Mesendoderm (in vitro differentiated cells): ENCODE data around the gene SIRT2.

Experiments
- DNase-seq: peaks from one replicate; pipeline ENCODE4 v3.0.0; 2013
- H2AK5ac ChIP-seq: 2 replicates; pipeline ENCODE4 v1.6.1; 2013; ENCODE audit warnings: low read length, inconsistent platforms
- H2BK120ac ChIP-seq: 2 replicates; pipeline ENCODE4 v1.6.1; 2013; ENCODE audit warnings: low read depth, mild to moderate bottlenecking, low read length, moderate library complexity, mixed read lengths
- H2BK15ac ChIP-seq: replicated peaks from 2 replicates; pipeline ENCODE4 v1.6.1; 2013; ENCODE audit warnings: low read depth, mild to moderate bottlenecking, moderate library complexity
- H2BK5ac ChIP-seq: 2 replicates; pipeline ENCODE4 v1.6.1; 2013; ENCODE audit warnings: low read length, inconsistent platforms
- H3K18ac ChIP-seq: 2 replicates; pipeline ENCODE4 v1.6.1; 2013; ENCODE audit warnings: mild to moderate bottlenecking, low read length, mixed read lengths
- H3K23ac ChIP-seq: one replicate; pipeline ENCODE4 v1.6.1; 2013; ENCODE audit warnings: low read length
- H3K27ac ChIP-seq: 2 replicates; pipeline ENCODE4 v1.5.1; 2013; ENCODE audit warnings: low read depth, mild to moderate bottlenecking, inconsistent platforms, low read length, moderate library complexity
- H3K27me3 ChIP-seq: 2 replicates; pipeline ENCODE4 v1.6.1; 2013; ENCODE audit warnings: low read length, control low read depth, mild to moderate bottlenecking, inconsistent platforms; ENCODE audit not compliant: insufficient read depth, poor library complexity
- H3K36me3 ChIP-seq: 2 replicates; pipeline ENCODE4 v1.6.1; 2013; ENCODE audit warnings: low read length, inconsistent platforms; ENCODE audit not compliant: control insufficient read depth, insufficient read depth
- H3K4ac ChIP-seq: one replicate; pipeline ENCODE4 v1.6.1; 2013; ENCODE audit warnings: low read depth, mild to moderate bottlenecking, low read length, moderate library complexity
- H3K4me1 ChIP-seq: 2 replicates; pipeline ENCODE4 v1.6.1; 2013; ENCODE audit warnings: low read depth, low read length, inconsistent platforms; ENCODE audit not compliant: control insufficient read depth
- H3K4me2 ChIP-seq: 2 replicates; pipeline ENCODE4 v1.6.1; 2013; ENCODE audit warnings: low read length
- H3K4me3 ChIP-seq: 2 replicates; pipeline ENCODE4 v1.5.1; 2013; ENCODE audit warnings: mild to moderate bottlenecking, low read length
- H3K56ac ChIP-seq: one replicate; pipeline ENCODE4 v1.6.1; 2013; ENCODE audit warnings: low read length
- H3K79me1 ChIP-seq: 2 replicates; pipeline ENCODE4 v1.6.1; 2013; ENCODE audit warnings: low read length, inconsistent platforms
- H3K79me2 ChIP-seq: 2 replicates; pipeline ENCODE4 v1.6.1; 2013; ENCODE audit warnings: mild to moderate bottlenecking, low read length; ENCODE audit not compliant: control insufficient read depth, insufficient read depth
- H3K9ac ChIP-seq: 2 replicates; pipeline ENCODE4 v1.6.1; 2013; ENCODE audit warnings: low read length, inconsistent platforms
- H4K5ac ChIP-seq: one replicate; pipeline ENCODE4 v1.6.1; 2013; ENCODE audit warnings: low read length
- H4K8ac ChIP-seq: one replicate; pipeline ENCODE4 v1.6.1; 2013; ENCODE audit warnings: low read depth, mild to moderate bottlenecking, control low read depth, low read length, moderate library complexity
- WGBS: extraction: QIAGEN DNeasy Blood & Tissue Kit; methylation state at CpG from one replicate; pipeline ENCODE4 v1.1.7; 2013; ENCODE audit warnings: low lambda C conversion rate, missing lambda C conversion rate; ENCODE audit not compliant: insufficient coverage; ENCODE audit errors: extremely low coverage; 5-methylcytosine and 5-hydroxymethylcytosine counted together

Gene SIRT2

GRCh38 chr19:38921420-38922274, 22.2 kb upstream of the SIRT2 start:
- DNase-seq = no peak
- H2BK120ac ChIP-seq = no peak overlapping the region
- no peaks in the 10 kb centered on the region for H3K27me3 ChIP-seq
- no peak overlapping the region for H3K23ac ChIP-seq
- no peaks in the 10 kb centered on the region for H3K79me2 ChIP-seq
- WGBS = no CpG with 5 or more reads among the region's 20 CpGs
- H2AK5ac ChIP-seq = no peak overlapping the region
- no peak overlapping the region for H2BK5ac ChIP-seq
- no peak overlapping the region for H4K8ac ChIP-seq
- H3K27ac ChIP-seq = no peak overlapping the region
- no peaks in the 10 kb centered on the region for H3K4me1 ChIP-seq
- no peak overlapping the region for H3K9ac ChIP-seq
- H4K5ac ChIP-seq = no peak overlapping the region
- H3K36me3 ChIP-seq = peaks cover 9% of the 10 kb centered on the region
- H3K79me1 ChIP-seq = no peaks in the 10 kb centered on the region
- H3K4me2 ChIP-seq = no peak overlapping the region
- no peak overlapping the region for H3K4me3 ChIP-seq
- H3K4ac ChIP-seq = no peak overlapping the region
- H3K56ac ChIP-seq = no peak overlapping the region
- no peak overlapping the region for H3K18ac ChIP-seq
- no peak overlapping the region for H2BK15ac ChIP-seq

GRCh38 chr19:38920602-38921419, 21.4 kb upstream of the SIRT2 start:
- WGBS = no CpG with 5 or more reads among the region's 14 CpGs
- Histone ChIP-seq H2AK5ac (no peak overlapping the region), H2BK15ac (no peak overlapping the region), H3K4me2 (no peak overlapping the region), H3K23ac (no peak overlapping the region), H2BK120ac (no peak overlapping the region), H2BK5ac (no peak overlapping the region), H3K79me1 (no peaks in the 10 kb centered on the region), H3K4me3 (no peak overlapping the region), H4K8ac (no peak overlapping the region), H4K5ac (no peak overlapping the region), H3K36me3 (peaks cover 7% of the 10 kb centered on the region), H3K4ac (no peak overlapping the region), H3K56ac (no peak overlapping the region), H3K27ac (no peak overlapping the region), H3K79me2 (no peaks in the 10 kb centered on the region), H3K27me3 (no peaks in the 10 kb centered on the region), H3K9ac (no peak overlapping the region), H3K18ac (no peak overlapping the region), H3K4me1 (no peaks in the 10 kb centered on the region)
- DNase-seq = no peak

- H3K4me1 ChIP-seq = no peaks in the 10 kb centered on the region
- no peak overlapping the region for H2BK15ac ChIP-seq
- H3K18ac ChIP-seq = no peak overlapping the region
- no peaks in the 10 kb centered on the region for H3K27me3 ChIP-seq
- H3K56ac ChIP-seq = no peak overlapping the region
- no peak overlapping the region for H3K4ac ChIP-seq
- H3K23ac ChIP-seq = no peak overlapping the region
- no peak overlapping the region for H3K27ac ChIP-seq
- H3K4me2 ChIP-seq = no peak overlapping the region
- H3K4me3 ChIP-seq = no peak overlapping the region
- H2AK5ac ChIP-seq = no peak overlapping the region
- no peak overlapping the region for H3K9ac ChIP-seq
- DNase-seq = no peak
- no peak overlapping the region for H4K5ac ChIP-seq
- H3K36me3 ChIP-seq = peaks cover 4% of the 10 kb centered on the region
- H3K79me2 ChIP-seq = no peaks in the 10 kb centered on the region
- no peak overlapping the region for H2BK5ac ChIP-seq
- no peaks in the 10 kb centered on the region for H3K79me1 ChIP-seq
- WGBS = no CpG with 5 or more reads among the region's 21 CpGs
- no peak overlapping the region for H2BK120ac ChIP-seq
- no peak overlapping the region for H4K8ac ChIP-seq
Measured at GRCh38 chr19:38919837-38920601, 20.6 kb upstream of the SIRT2 start.

- H3K27ac ChIP-seq = no peak overlapping the region
- no CpG with 5 or more reads among the region's 10 CpGs for WGBS
- H3K79me1 ChIP-seq = no peaks in the 10 kb centered on the region
- no peak overlapping the region for H3K4me3 ChIP-seq
- H2BK5ac ChIP-seq = no peak overlapping the region
- H3K27me3 ChIP-seq = no peaks in the 10 kb centered on the region
- peaks cover 2% of the 10 kb centered on the region for H3K36me3 ChIP-seq
- no peak overlapping the region for H3K18ac ChIP-seq
- DNase-seq = no peak
- H3K79me2 ChIP-seq = no peaks in the 10 kb centered on the region
- H3K4me1 ChIP-seq = no peaks in the 10 kb centered on the region
- no peak overlapping the region for H3K4ac ChIP-seq
- H3K23ac ChIP-seq = no peak overlapping the region
- H2AK5ac ChIP-seq = no peak overlapping the region
- H4K8ac ChIP-seq = no peak overlapping the region
- H3K4me2 ChIP-seq = no peak overlapping the region
- no peak overlapping the region for H2BK15ac ChIP-seq
- no peak overlapping the region for H3K56ac ChIP-seq
- H4K5ac ChIP-seq = no peak overlapping the region
- no peak overlapping the region for H2BK120ac ChIP-seq
- H3K9ac ChIP-seq = no peak overlapping the region
Measured at GRCh38 chr19:38918526-38918925, 19.1 kb upstream of the SIRT2 start.

- Histone ChIP-seq H4K5ac (no peak overlapping the region), H2AK5ac (no peak overlapping the region), H2BK15ac (no peak overlapping the region), H3K27ac (no peak overlapping the region), H3K56ac (no peak overlapping the region), H3K4me1 (no peaks in the 10 kb centered on the region), H3K9ac (no peak overlapping the region), H3K4me3 (no peak overlapping the region), H4K8ac (no peak overlapping the region), H3K18ac (no peak overlapping the region), H2BK120ac (no peak overlapping the region), H3K4ac (no peak overlapping the region), H3K4me2 (no peak overlapping the region), H3K23ac (no peak overlapping the region), H3K27me3 (no peaks in the 10 kb centered on the region), H3K36me3 (peaks cover 2% of the 10 kb centered on the region), H2BK5ac (no peak overlapping the region), H3K79me1 (no peaks in the 10 kb centered on the region), H3K79me2 (no peaks in the 10 kb centered on the region)
- DNase-seq = no peak
- whole genome bisulfite sequencing = no CpG with 5 or more reads among the region's 13 CpGs
Measured at GRCh38 chr19:38917921-38918491, 18.6 kb upstream of the SIRT2 start.
